Tibial artery (tissue), 4 donors: ENCODE data around the gene CAMSAP1.

Source experiments
- DNase-seq, 2 donors: peaks; one replicate each; pipeline ENCODE4 v3.0.0-alpha.2; 2019
- H3K27ac ChIP-seq, 2 donors: fragments of 200-600 bp; sonication (generic) in 1 of 2; 1 replicate in 1 of 2; 2 replicates in 1 of 2; pipeline ENCODE4 v1.5.1; 2018 to 2019; ENCODE audit warnings: mild to moderate bottlenecking in 1 of 2
- H3K27me3 ChIP-seq, 2 donors: fragments of 200-600 bp; sonication (generic) in 1 of 2; one replicate each; pipeline versions ENCODE4 v1.5.1 to v1.6.0; 2016 to 2019
- H3K36me3 ChIP-seq, 3 donors: fragments of 200-600 bp; sonication (generic) in 2 of 3; one replicate each; pipeline ENCODE4 v1.5.1; 2016 to 2019; ENCODE audit warnings: mild to moderate bottlenecking in 2 of 3
- H3K4me1 ChIP-seq, 4 donors: fragments of 200-600 bp; sonication (generic) in 2 of 4; 1 replicate in 3 of 4; 2 replicates in 1 of 4; pipeline ENCODE4 v1.5.1; 2016 to 2019
- H3K4me3 ChIP-seq, 2 donors: fragments of 200-600 bp; sonication (generic) in 1 of 2; 1 replicate in 1 of 2; 2 replicates in 1 of 2; pipeline ENCODE4 v1.5.1; 2018 to 2019; ENCODE audit warnings: mild to moderate bottlenecking in 2 of 2
- H3K9me3 ChIP-seq, 3 donors: fragments of 200-600 bp; sonication (generic) in 1 of 3; one replicate each; pipeline ENCODE4 v1.5.1; 2016 to 2019
- CTCF ChIP-seq, 2 experiments: fragments of 200-600 bp in 1 of 2; fragments of 450-650 bp in 1 of 2; IDR thresholded peaks; one replicate each; pipeline ENCODE4 v1.5.1; 2017 to 2019; ENCODE audit warnings: antibody characterized with exemption in 2 of 2, mild to moderate bottlenecking in 1 of 2, moderate library complexity in 1 of 2
- intact Hi-C: fragments of 100-400 bp; cut with DNase I; formaldehyde crosslinking; loops from one replicate; pipeline ENCODE4 v1.15.0; 2023; ENCODE audit warnings: low total_unique reads

Gene CAMSAP1

GRCh38 chr9:135769489-135770202 is 137.7 kb downstream of the CAMSAP1 start:
- Histone ChIP-seq H3K36me3 (no peaks in the 10 kb centered on the region), H3K4me1 (no peaks in the 10 kb centered on the region), H3K27me3 (peaks cover 0 to 36% of the 10 kb centered on the region in 2 donors), H3K27ac (no peak overlapping the region), H3K9me3 (peaks cover 3 to 27% (median 13%) of the 10 kb centered on the region in 3 donors), H3K4me3 (no peak overlapping the region)
- intact Hi-C loops: no loop called here
- DNase-seq: no peak
- TF ChIP-seq CTCF (IDR thresholded peaks at IDR 0.05): no peak

GRCh38 chr9:135768516-135769218 is 138.7 kb downstream of the CAMSAP1 start:
- no peaks in the 10 kb centered on the region for H3K4me1 ChIP-seq
- TF ChIP-seq CTCF (IDR thresholded peaks at IDR 0.05): no peak
- H3K27me3 ChIP-seq: peaks cover 0 to 34% of the 10 kb centered on the region in 2 donors
- H3K4me3 ChIP-seq: no peak overlapping the region
- no peaks in the 10 kb centered on the region for H3K36me3 ChIP-seq
- no peak for DNase-seq
- peaks cover 3 to 31% (median 13%) of the 10 kb centered on the region in 3 donors for H3K9me3 ChIP-seq
- no peak overlapping the region for H3K27ac ChIP-seq
- intact Hi-C loops: no loop called here

GRCh38 chr9:135766707-135767106 is 140.6 kb downstream of the CAMSAP1 start:
- Histone ChIP-seq H3K9me3 (peaks cover 3 to 31% (median 13%) of the 10 kb centered on the region in 3 donors), H3K27ac (no peak overlapping the region), H3K36me3 (no peaks in the 10 kb centered on the region), H3K4me3 (no peak overlapping the region), H3K4me1 (no peaks in the 10 kb centered on the region), H3K27me3 (peaks cover 0 to 24% of the 10 kb centered on the region in 2 donors)
- TF ChIP-seq CTCF (IDR thresholded peaks at IDR 0.05): no peak
- DNase-seq: no peak
- intact Hi-C loops: no loop called here

- no peak overlapping the region for H3K27ac ChIP-seq
- H3K27me3 ChIP-seq: peaks cover 0 to 20% of the 10 kb centered on the region in 2 donors
- H3K4me1 ChIP-seq: no peaks in the 10 kb centered on the region
- no peak overlapping the region for H3K4me3 ChIP-seq
- peaks cover 3 to 31% (median 13%) of the 10 kb centered on the region in 3 donors for H3K9me3 ChIP-seq
- intact Hi-C loops: no loop called here
- no peak for DNase-seq
- no peaks in the 10 kb centered on the region for H3K36me3 ChIP-seq
- TF ChIP-seq CTCF (IDR thresholded peaks at IDR 0.05): no peak
These were observed 141.1 kb downstream of the CAMSAP1 start for GRCh38 chr9:135766251-135766650.

GRCh38 chr9:135765416-135765815 is 141.9 kb downstream of the CAMSAP1 start:
- Histone ChIP-seq H3K27me3 (peaks cover 0 to 13% of the 10 kb centered on the region in 2 donors), H3K9me3 (peaks cover 3 to 31% (median 13%) of the 10 kb centered on the region in 3 donors), H3K36me3 (no peaks in the 10 kb centered on the region), H3K4me1 (no peaks in the 10 kb centered on the region), H3K4me3 (no peak overlapping the region), H3K27ac (no peak overlapping the region)
- TF ChIP-seq CTCF (IDR thresholded peaks at IDR 0.05): no peak
- DNase-seq: no peak
- intact Hi-C loops: no loop called here
